Measurements from ENCODE around the gene TPO. TPM values are rescaled to one million over a fixed set of nuclear protein-coding genes. Genes with fewer than 3 reads are reported as not detected.

TPO gene
- total RNA-seq, 2 experiments from 2014 or later = not detected

- no peak for TF ChIP-seq CTCF (IDR thresholded peaks at IDR 0.05)
- H3K9me3 Mint-ChIP-seq = no peaks in the 10 kb centered on the region
- ATAC-seq (no peak), DNase-seq (no peak)
- H3K36me3 Mint-ChIP-seq (ENCODE audit: low read depth) = no peaks in the 10 kb centered on the region
- no peak overlapping the region for H3K27ac Mint-ChIP-seq
- peaks cover 1% of the 10 kb centered on the region for H3K27me3 Mint-ChIP-seq
- CTCF ChIA-PET = no interaction called here
- no peaks in the 10 kb centered on the region for H3K4me1 Mint-ChIP-seq (ENCODE audit: low read depth)
- H3K4me3 Mint-ChIP-seq = no peak overlapping the region
- intact Hi-C loops (cut with micrococcal nuclease) = no loop called here
- POLR2A ChIA-PET = no interaction called here
Measured at GRCh38 chr2:1431886-1432400, 18.7 kb downstream of the TPO start.

- CTCF ChIA-PET = no interaction called here
- DNase-seq (no peak), ATAC-seq (no peak)
- Mint-ChIP-seq H3K4me3 (no peak overlapping the region), H3K36me3 (ENCODE audit: low read depth) (no peaks in the 10 kb centered on the region), H3K27me3 (no peaks in the 10 kb centered on the region), H3K9me3 (no peaks in the 10 kb centered on the region), H3K27ac (no peak overlapping the region), H3K4me1 (ENCODE audit: low read depth) (no peaks in the 10 kb centered on the region)
- intact Hi-C loops (cut with micrococcal nuclease) = no loop called here
- TF ChIP-seq CTCF (IDR thresholded peaks at IDR 0.05) = no peak
- POLR2A ChIA-PET = no interaction called here
Measured at GRCh38 chr2:1432726-1433125, 19.5 kb downstream of the TPO start.

GRCh38 chr2:1436369-1436768 is 23.1 kb downstream of the TPO start:
- Mint-ChIP-seq H3K36me3 (ENCODE audit: low read depth) (no peaks in the 10 kb centered on the region), H3K27me3 (no peaks in the 10 kb centered on the region), H3K9me3 (no peaks in the 10 kb centered on the region), H3K4me3 (no peak overlapping the region), H3K4me1 (ENCODE audit: low read depth) (no peaks in the 10 kb centered on the region), H3K27ac (no peak overlapping the region)
- ChIA-PET CTCF (no interaction called here), POLR2A (no interaction called here)
- DNase-seq (no peak), ATAC-seq (no peak)
- intact Hi-C loops (cut with micrococcal nuclease) = no loop called here
- TF ChIP-seq CTCF (IDR thresholded peaks at IDR 0.05) = no peak

- Mint-ChIP-seq H3K36me3 (ENCODE audit: low read depth) (no peaks in the 10 kb centered on the region), H3K27ac (no peak overlapping the region), H3K4me3 (no peak overlapping the region), H3K4me1 (ENCODE audit: low read depth) (no peaks in the 10 kb centered on the region), H3K9me3 (no peaks in the 10 kb centered on the region), H3K27me3 (no peaks in the 10 kb centered on the region)
- ChIA-PET CTCF (no interaction called here), POLR2A (no interaction called here)
- TF ChIP-seq CTCF (IDR thresholded peaks at IDR 0.05) = no peak
- intact Hi-C loops (cut with micrococcal nuclease) = no loop called here
- no peak for ATAC-seq
- no peak for DNase-seq
Measured at GRCh38 chr2:1437101-1437500, 23.8 kb downstream of the TPO start.

- Mint-ChIP-seq H3K27me3 (no peaks in the 10 kb centered on the region), H3K4me1 (ENCODE audit: low read depth) (no peaks in the 10 kb centered on the region), H3K4me3 (no peak overlapping the region), H3K36me3 (ENCODE audit: low read depth) (no peaks in the 10 kb centered on the region), H3K9me3 (no peaks in the 10 kb centered on the region), H3K27ac (no peak overlapping the region)
- no peak for DNase-seq
- ATAC-seq = no peak
- ChIA-PET POLR2A (no interaction called here), CTCF (no interaction called here)
- intact Hi-C loops (cut with micrococcal nuclease) = no loop called here
- TF ChIP-seq CTCF (IDR thresholded peaks at IDR 0.05) = no peak
Measured at GRCh38 chr2:1437537-1437936, 24.3 kb downstream of the TPO start.

Data from activated CD8-positive, alpha-beta T cell treated with anti-CD3 and anti-CD28 coated beads for 36 hours (primary cell).